Activated CD8-positive, alpha-beta T cell treated with anti-CD3 and anti-CD28 coated beads, Interleukin-2, amount 10 ng/mL, durations not matched to agents 7 days and 5 days (primary cell): ENCODE results near the gene CMTM4. TPM values are rescaled to one million over a fixed set of nuclear protein-coding genes. Genes with fewer than 3 reads are reported as not detected.
"Not testable (repeated sequence)": the region's sequence is repeated elsewhere in the genome, so short reads cannot be mapped to it uniquely, and the experiment has no call there.

Experiments
- ATAC-seq: fragments of 150-1000 bp; cut with Tn5 transposase; one replicate; pipeline ENCODE4 v1.10.0; 2021; ENCODE audit warnings: moderate library complexity
- CTCF ChIA-PET: fragments of 350-600 bp; sonication (Branson Sonifier 250); formaldehyde crosslinking; loops from one replicate; lab custom pipeline; 2021; ENCODE audit warnings: antibody characterized with exemption; lab: Charles Lee
- POLR2A ChIA-PET: fragments of 350-600 bp; sonication (Branson Sonifier 250); formaldehyde crosslinking; loops from one replicate; lab custom pipeline; 2021; ENCODE audit warnings: antibody characterized with exemption; lab: Charles Lee
- DNase-seq: peaks from one replicate; pipeline ENCODE4 v3.0.0-alpha.2; 2020
- H3K27ac Mint-ChIP-seq: one replicate; pipeline ENCODE4 v1.8.0; 2021; ENCODE audit warnings: mild to moderate bottlenecking, mixed read lengths
- H3K27me3 Mint-ChIP-seq: one replicate; pipeline ENCODE4 v1.8.0; 2021; ENCODE audit warnings: low read depth, mixed read lengths
- H3K36me3 Mint-ChIP-seq: one replicate; pipeline ENCODE4 v1.8.0; 2021; ENCODE audit warnings: low read depth, mixed read lengths
- H3K4me1 Mint-ChIP-seq: one replicate; pipeline ENCODE4 v1.8.0; 2021; ENCODE audit warnings: low read depth, mixed read lengths
- H3K4me3 Mint-ChIP-seq: one replicate; pipeline ENCODE4 v1.8.0; 2021; ENCODE audit warnings: mild to moderate bottlenecking, mixed read lengths
- H3K9me3 Mint-ChIP-seq: one replicate; pipeline ENCODE4 v1.8.0; 2022; ENCODE audit warnings: mixed read lengths; ENCODE audit not compliant: insufficient read depth
- total RNA-seq, 2 experiments: library from RNA; stranded (reverse); gene quantifications; one replicate each; pipeline ENCODE4 v1.2.3, GENCODE V29; 2021

CMTM4 gene
- total RNA-seq, 2 experiments from 2014 or later: 1.2 TPM

DNA sequence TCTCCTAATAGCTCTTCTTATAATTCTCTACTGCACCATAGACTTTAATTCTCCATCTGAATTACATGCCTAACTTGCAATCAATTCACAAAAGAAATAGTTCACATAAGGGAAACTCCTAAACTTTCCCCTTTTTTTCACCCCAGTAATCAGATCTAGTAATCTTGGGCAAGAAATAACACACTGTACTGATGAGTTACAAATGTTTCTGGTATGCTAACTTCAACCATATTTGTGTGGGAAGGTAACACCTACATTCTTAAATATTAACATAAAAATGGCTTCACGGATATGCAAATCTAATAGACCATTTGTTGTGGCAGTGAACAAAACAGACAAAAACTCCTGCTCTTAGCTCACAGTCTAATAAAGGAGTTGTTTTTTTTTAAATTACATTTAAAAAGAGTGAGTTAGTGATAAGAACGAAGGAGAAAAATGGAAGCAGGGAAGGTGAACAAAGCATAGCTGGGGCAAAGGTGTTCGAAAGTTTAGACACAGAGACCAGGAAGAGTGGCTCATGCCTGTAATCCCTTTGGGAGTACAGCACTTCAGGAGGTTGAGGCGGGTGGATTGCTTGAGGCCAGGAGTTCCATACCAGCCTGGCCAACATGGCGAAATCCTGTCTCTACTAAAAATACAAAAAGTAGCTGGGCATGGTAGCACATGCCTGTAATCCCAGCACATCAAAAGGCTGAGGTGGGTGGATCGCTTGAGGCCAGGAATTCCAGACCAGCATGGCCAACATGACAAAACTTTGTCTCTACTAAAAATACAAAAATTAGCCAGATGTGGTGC is 57.3 kb downstream of the CMTM4 start:
- POLR2A ChIA-PET: no interaction called here
- H3K4me1 Mint-ChIP-seq: no peaks in the 10 kb centered on the region
- peaks cover 8% of the 10 kb centered on the region for H3K27me3 Mint-ChIP-seq
- no peak overlapping the region for H3K27ac Mint-ChIP-seq
- no peaks in the 10 kb centered on the region for H3K9me3 Mint-ChIP-seq
- CTCF ChIA-PET: interaction anchor here (1.1 to 6.5 kb wide), 3 partner anchors 12 to 229 kb away, joined by 3 to 37 read pairs (median 6); no protein-coding TSS in a partner anchor
- no peaks in the 10 kb centered on the region for H3K36me3 Mint-ChIP-seq
- no peak for DNase-seq
- no peak for ATAC-seq
- H3K4me3 Mint-ChIP-seq: no peak overlapping the region

DNA sequence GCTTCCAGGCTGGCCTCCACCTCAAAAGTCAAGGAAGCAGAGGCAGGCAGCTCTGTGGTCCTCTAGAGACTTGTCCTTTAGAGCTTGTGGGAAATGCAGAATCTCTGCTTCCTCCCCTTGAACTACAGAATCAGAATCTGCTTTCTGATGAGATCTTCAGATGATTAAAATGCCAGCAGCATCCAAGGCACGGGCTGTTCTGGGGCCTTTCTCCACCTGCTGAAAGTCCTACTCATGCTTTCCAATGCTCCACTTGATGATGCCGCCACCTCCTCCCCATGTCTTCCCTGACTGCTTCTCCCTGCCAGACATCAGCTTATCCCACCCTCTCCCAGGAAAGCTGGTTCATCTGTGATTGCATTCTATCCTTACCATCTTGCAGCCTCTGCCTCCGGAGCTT is 58.7 kb downstream of the CMTM4 start:
- peaks cover 8% of the 10 kb centered on the region for H3K27me3 Mint-ChIP-seq
- H3K9me3 Mint-ChIP-seq: no peaks in the 10 kb centered on the region
- no peaks in the 10 kb centered on the region for H3K4me1 Mint-ChIP-seq
- CTCF ChIA-PET: interaction anchor here (1.1 to 6.5 kb wide), 2 partner anchors 13 to 230 kb away, joined by 3 to 37 read pairs; no protein-coding TSS in a partner anchor
- H3K4me3 Mint-ChIP-seq: no peak overlapping the region
- POLR2A ChIA-PET: no interaction called here
- no peaks in the 10 kb centered on the region for H3K36me3 Mint-ChIP-seq
- H3K27ac Mint-ChIP-seq: no peak overlapping the region
- ATAC-seq: no peak
- DNase-seq: no peak

- peaks cover 5% of the 10 kb centered on the region for H3K27me3 Mint-ChIP-seq
- no peaks in the 10 kb centered on the region for H3K4me1 Mint-ChIP-seq
- CTCF ChIA-PET: interaction anchor here (0.5 to 2.8 kb wide), 2 partner anchors 12 to 15 kb away, joined by 3 to 14 read pairs; no protein-coding TSS in a partner anchor
- no peak overlapping the region for H3K4me3 Mint-ChIP-seq
- POLR2A ChIA-PET: interaction anchor here (0.5 kb wide), 1 partner anchor 19 kb away, joined by 4 read pairs; no protein-coding TSS in a partner anchor
- H3K36me3 Mint-ChIP-seq: no peaks in the 10 kb centered on the region
- H3K27ac Mint-ChIP-seq: no peak overlapping the region
- no peak for DNase-seq
- ATAC-seq: no peak
- no peaks in the 10 kb centered on the region for H3K9me3 Mint-ChIP-seq
Observed at GRCh38 chr16:66636199-66636598, 60.3 kb downstream of the CMTM4 start.

DNA sequence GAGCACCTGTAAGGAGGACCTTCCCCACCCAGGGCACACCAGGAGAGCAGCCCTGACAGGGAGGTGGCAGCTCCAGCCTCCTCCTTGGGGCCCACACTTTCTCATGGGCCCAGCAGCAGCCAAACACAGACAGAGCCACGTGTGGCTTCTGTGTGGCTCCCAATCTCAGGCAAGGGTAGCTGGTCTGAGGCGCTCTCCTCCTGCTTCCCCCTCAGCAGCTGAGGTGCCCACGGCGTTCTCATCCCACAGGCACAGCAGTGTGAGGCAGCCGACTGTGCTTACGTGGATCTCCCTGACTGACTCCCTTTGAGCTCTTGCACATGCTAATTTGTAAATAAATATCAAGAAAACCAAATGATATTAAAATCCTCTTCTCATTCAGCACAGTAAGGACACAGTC is 61.1 kb downstream of the CMTM4 start:
- ChIA-PET CTCF (interaction anchor here (0.8 to 2.8 kb wide), 3 partner anchors 15 to 27 kb away, joined by 3 to 14 read pairs (median 7); no protein-coding TSS in a partner anchor), POLR2A (no interaction called here)
- Mint-ChIP-seq H3K4me3 (no peak overlapping the region), H3K27me3 (peaks cover 5% of the 10 kb centered on the region), H3K27ac (no peak overlapping the region), H3K4me1 (no peaks in the 10 kb centered on the region), H3K9me3 (no peaks in the 10 kb centered on the region), H3K36me3 (no peaks in the 10 kb centered on the region)
- no peak for DNase-seq
- no peak for ATAC-seq

GRCh38 chr16:66634527-66635196 is 61.9 kb downstream of the CMTM4 start:
- POLR2A ChIA-PET: no interaction called here
- DNase-seq (no peak), ATAC-seq (no peak)
- H3K9me3 Mint-ChIP-seq: no peaks in the 10 kb centered on the region
- CTCF ChIA-PET: interaction anchor here (0.8 to 2.8 kb wide), 3 partner anchors 16 to 26 kb away, joined by 3 to 14 read pairs (median 7); no protein-coding TSS in a partner anchor
- H3K36me3 Mint-ChIP-seq: no peaks in the 10 kb centered on the region
- H3K27ac Mint-ChIP-seq: no peak overlapping the region
- no peaks in the 10 kb centered on the region for H3K4me1 Mint-ChIP-seq
- H3K4me3 Mint-ChIP-seq: no peak overlapping the region
- H3K27me3 Mint-ChIP-seq: peaks cover 5% of the 10 kb centered on the region

DNA sequence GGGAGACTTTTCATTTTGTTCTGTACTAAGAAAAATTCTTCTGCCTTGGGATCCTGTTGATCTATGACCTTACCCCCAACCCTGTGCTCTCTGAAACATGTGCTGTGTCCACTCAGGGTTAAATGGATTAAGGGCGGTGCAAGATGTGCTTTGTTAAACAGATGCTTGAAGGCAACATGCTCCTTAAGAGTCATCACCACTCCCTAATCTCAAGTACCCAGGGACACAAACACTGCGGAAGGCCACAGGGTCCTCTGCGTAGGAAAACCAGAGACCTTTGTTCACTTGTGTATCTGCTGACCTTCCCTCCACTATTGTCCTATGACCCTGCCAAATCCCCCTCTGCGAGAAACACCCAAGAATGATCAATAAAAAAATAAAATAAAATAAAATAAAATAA is 65.0 kb downstream of the CMTM4 start:
- H3K4me1 Mint-ChIP-seq, H3K9me3 Mint-ChIP-seq, POLR2A ChIA-PET, H3K4me3 Mint-ChIP-seq, H3K27ac Mint-ChIP-seq, ATAC-seq, H3K36me3 Mint-ChIP-seq, H3K27me3 Mint-ChIP-seq, CTCF ChIA-PET, DNase-seq: not testable (repeated sequence)

DNA sequence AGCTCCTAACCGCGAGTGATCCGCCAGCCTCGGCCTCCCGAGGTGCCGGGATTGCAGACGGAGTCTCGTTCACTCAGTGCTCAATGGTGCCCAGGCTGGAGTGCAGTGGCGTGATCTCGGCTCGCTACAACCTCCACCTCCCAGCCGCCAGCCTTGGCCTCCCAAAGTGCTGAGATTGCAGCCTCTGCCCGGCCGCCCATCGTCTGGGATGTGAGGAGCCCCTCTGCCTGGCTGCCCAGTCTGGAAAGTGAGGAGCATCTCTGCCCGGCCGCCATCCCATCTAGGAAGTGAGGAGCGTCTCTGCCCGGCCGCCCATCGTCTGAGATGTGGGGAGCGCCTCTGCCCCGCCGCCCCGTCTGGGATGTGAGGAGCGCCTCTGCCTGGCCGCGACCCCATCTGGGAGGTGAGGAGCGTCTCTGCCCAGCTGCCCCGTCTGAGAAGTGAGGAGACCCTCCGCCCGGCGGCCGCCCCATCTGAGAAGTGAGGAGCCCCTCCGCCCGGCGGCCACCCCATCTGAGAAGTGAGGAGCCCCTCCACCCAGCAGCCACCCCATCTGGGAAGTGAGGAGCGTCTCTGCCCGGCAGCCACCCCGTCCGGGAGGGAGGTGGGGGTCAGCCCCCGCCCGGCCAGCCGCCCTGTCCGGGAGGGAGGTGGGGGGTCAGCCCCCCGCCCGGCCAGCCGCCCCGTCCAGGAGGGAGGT is 65.8 kb downstream of the CMTM4 start:
- POLR2A ChIA-PET, H3K36me3 Mint-ChIP-seq, CTCF ChIA-PET: not testable (repeated sequence)

DNA sequence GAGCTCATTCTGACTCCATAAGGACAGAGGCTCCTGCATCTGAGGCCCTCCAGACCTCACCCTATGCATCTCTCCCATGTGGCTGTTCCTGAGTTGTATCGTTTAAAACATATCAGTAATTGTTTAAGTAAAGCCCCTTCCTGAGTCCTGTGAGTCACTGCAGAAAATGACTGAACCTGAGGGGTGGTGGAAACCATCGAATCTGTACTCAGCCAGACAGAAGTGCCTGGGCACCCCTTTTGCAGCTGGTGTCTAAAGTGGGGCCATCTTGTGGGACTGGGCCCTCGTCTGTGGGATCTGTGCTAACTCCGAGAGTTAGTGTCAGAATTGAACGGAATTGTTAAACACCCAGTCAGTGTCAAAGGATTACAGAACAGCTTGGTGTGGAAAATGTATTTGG is 66.7 kb downstream of the CMTM4 start:
- POLR2A ChIA-PET: no interaction called here
- no peaks in the 10 kb centered on the region for H3K36me3 Mint-ChIP-seq
- DNase-seq (no peak), ATAC-seq (no peak)
- H3K4me3 Mint-ChIP-seq: no peak overlapping the region
- H3K27ac Mint-ChIP-seq: no peak overlapping the region
- no peaks in the 10 kb centered on the region for H3K4me1 Mint-ChIP-seq
- H3K27me3 Mint-ChIP-seq: no peaks in the 10 kb centered on the region
- H3K9me3 Mint-ChIP-seq: no peaks in the 10 kb centered on the region
- CTCF ChIA-PET: interaction anchor here (1.5 kb wide), 1 partner anchor 22 kb away, joined by 5 read pairs; no protein-coding TSS in a partner anchor

More for the DNA sequence above, 65.8 kb downstream of the CMTM4 start:
- DNase-seq, H3K27ac Mint-ChIP-seq, H3K4me3 Mint-ChIP-seq, ATAC-seq, H3K9me3 Mint-ChIP-seq, H3K27me3 Mint-ChIP-seq, H3K4me1 Mint-ChIP-seq: not testable (repeated sequence)

DNA sequence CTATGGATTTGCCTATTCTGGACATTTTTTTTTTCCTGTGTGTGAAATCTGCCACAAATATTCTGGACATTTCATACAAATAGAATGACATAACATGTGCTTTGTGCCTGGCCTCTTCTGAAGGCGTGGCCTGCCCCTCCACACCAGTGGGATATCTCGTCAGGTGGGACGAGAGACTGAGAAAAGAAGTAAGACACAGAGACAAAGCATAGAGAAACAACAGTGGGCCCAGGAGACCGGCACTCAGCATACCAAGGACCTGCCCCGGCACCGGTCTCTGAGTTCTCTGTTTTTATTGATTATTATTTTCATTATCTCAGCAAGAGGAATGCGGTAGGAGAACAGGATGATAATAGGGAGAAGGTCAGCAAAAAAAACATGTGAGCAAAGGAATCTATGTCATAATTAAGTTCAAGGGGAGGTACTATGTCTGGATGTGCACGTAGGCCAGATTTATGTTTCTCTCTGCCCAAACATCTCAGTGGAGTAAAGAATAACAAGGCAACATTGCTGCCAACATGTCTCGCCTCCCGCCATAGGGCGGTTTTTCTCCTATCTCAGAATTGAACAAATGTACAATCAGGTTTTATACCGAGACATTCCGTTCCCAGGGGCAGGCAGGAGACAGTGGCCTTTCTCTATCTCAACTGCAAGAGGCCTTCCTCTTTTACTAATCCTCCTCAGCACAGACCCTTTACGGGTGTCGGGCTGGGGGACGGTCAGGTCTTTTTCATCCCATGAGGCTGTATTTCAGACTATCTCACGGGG is 68.7 kb downstream of the CMTM4 start:
- ATAC-seq, H3K27me3 Mint-ChIP-seq, DNase-seq, H3K9me3 Mint-ChIP-seq, H3K27ac Mint-ChIP-seq, CTCF ChIA-PET, H3K36me3 Mint-ChIP-seq, POLR2A ChIA-PET, H3K4me3 Mint-ChIP-seq, H3K4me1 Mint-ChIP-seq: not testable (repeated sequence)

DNA sequence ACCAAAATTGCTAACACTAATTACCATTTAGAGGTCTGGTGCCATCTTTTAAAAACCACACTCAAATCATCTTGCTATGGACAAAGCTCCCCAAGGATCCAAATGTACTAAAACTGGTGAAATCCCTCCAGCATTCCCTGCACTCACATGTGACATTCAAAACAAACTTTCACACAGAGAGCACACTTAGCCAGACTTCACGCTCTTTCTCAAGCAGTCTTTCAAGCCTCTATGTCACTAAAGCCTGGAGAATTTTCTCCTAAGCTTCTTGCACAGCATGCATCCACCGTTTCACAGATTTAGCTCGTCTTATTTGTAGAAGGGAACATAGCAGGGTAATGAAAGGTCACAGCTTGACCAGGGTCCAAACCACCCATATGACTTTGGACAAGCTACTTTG is 72.8 kb downstream of the CMTM4 start:
- DNase-seq (no peak), ATAC-seq (no peak)
- Mint-ChIP-seq H3K27me3 (no peaks in the 10 kb centered on the region), H3K27ac (no peak overlapping the region), H3K4me3 (no peak overlapping the region), H3K4me1 (peaks cover 7% of the 10 kb centered on the region), H3K36me3 (no peaks in the 10 kb centered on the region), H3K9me3 (no peaks in the 10 kb centered on the region)
- ChIA-PET CTCF (interaction anchor here (0.8 to 1.7 kb wide), 2 partner anchors 12 to 15 kb away, joined by 3 to 10 read pairs; no protein-coding TSS in a partner anchor), POLR2A (interaction anchor here (1.4 kb wide), 1 partner anchor 50 kb away, joined by 3 read pairs; no protein-coding TSS in a partner anchor)

- Mint-ChIP-seq H3K36me3 (no peaks in the 10 kb centered on the region), H3K4me3 (no peak overlapping the region), H3K9me3 (no peaks in the 10 kb centered on the region), H3K4me1 (peaks cover 7% of the 10 kb centered on the region), H3K27ac (no peak overlapping the region), H3K27me3 (no peaks in the 10 kb centered on the region)
- POLR2A ChIA-PET: no interaction called here
- no peak for ATAC-seq
- no peak for DNase-seq
- CTCF ChIA-PET: interaction anchor here (1.7 kb wide), 1 partner anchor 14 kb away, joined by 10 read pairs; no protein-coding TSS in a partner anchor
Observed at GRCh38 chr16:66622863-66623262, 73.7 kb downstream of the CMTM4 start.
